Common myeloid progenitor, CD34-positive (primary cell): Measurements from ENCODE around the gene FBXW8.
"Not testable (repeated sequence)": the region's sequence is repeated elsewhere in the genome, so short reads cannot be mapped to it uniquely, and the experiment has no call there.

Source experiments
- CTCF ChIA-PET: fragments of 350-600 bp; sonication (Branson Sonifier 250); formaldehyde crosslinking; loops from one replicate; lab custom pipeline; 2021; ENCODE audit warnings: antibody characterized with exemption; lab: Charles Lee
- POLR2A ChIA-PET: fragments of 350-600 bp; sonication (Branson Sonifier 250); formaldehyde crosslinking; loops from one replicate; lab custom pipeline; 2021; ENCODE audit warnings: antibody characterized with exemption; lab: Charles Lee
- DNase-seq, 3 donors: peaks; one replicate each; pipeline versions ENCODE4 v3.0.0 to v3.0.0-alpha.2; 2013
- H3K27ac ChIP-seq, 2 experiments: 1 replicate in 1 of 2; 2 replicates in 1 of 2; pipeline ENCODE4 v1.7.0; 2013; ENCODE audit warnings: inconsistent platforms in 2 of 2, low read length in 2 of 2, mild to moderate bottlenecking in 2 of 2, low read depth in 1 of 2, moderate library complexity in 1 of 2; ENCODE audit not compliant: severe bottlenecking in 2 of 2, insufficient read depth in 1 of 2, poor library complexity in 1 of 2
- H3K27me3 ChIP-seq, 5 experiments: replicated peaks in 2 of 5; 1 replicate in 3 of 5; 2 replicates in 2 of 5; pipeline versions ENCODE4 v1.6.1 to v1.7.0; 2013; ENCODE audit warnings: low read length in 4 of 5, mild to moderate bottlenecking in 2 of 5, moderate library complexity in 2 of 5, inconsistent platforms in 1 of 5; ENCODE audit not compliant: insufficient read depth in 5 of 5, control insufficient read depth in 4 of 5
- H3K36me3 ChIP-seq, 4 experiments: 1 replicate in 2 of 4; 2 replicates in 2 of 4; pipeline versions ENCODE4 v1.6.1 to v1.7.0; 2013; ENCODE audit warnings: low read length in 3 of 4, control low read depth in 1 of 4, mild to moderate bottlenecking in 1 of 4; ENCODE audit not compliant: control insufficient read depth in 4 of 4, insufficient read depth in 4 of 4
- H3K4me1 ChIP-seq, 4 experiments: 1 replicate in 3 of 4; 2 replicates in 1 of 4; pipeline versions ENCODE4 v1.6.1 to v1.7.1; 2013; ENCODE audit warnings: low read length in 3 of 4, mild to moderate bottlenecking in 3 of 4, control low read depth in 1 of 4, inconsistent platforms in 1 of 4, moderate library complexity in 1 of 4; ENCODE audit not compliant: control insufficient read depth in 4 of 4, insufficient read depth in 4 of 4; ENCODE audit errors: control extremely low read depth in 1 of 4
- H3K4me3 ChIP-seq, 7 experiments: 1 replicate in 4 of 7; 2 replicates in 3 of 7; pipeline versions ENCODE4 v1.5.1 to v1.7.0; 2013; ENCODE audit warnings: mild to moderate bottlenecking in 7 of 7, low read length in 6 of 7, moderate library complexity in 6 of 7, inconsistent platforms in 2 of 7, low read depth in 2 of 7, control low read depth in 1 of 7; ENCODE audit not compliant: insufficient read depth in 4 of 7, control insufficient read depth in 1 of 7; ENCODE audit errors: extremely low read depth in 1 of 7
- H3K9me3 ChIP-seq, 5 experiments: 1 replicate in 4 of 5; 2 replicates in 1 of 5; pipeline versions ENCODE4 v1.6.1 to v1.7.1; 2013; ENCODE audit warnings: low read length in 4 of 5, mild to moderate bottlenecking in 2 of 5, inconsistent platforms in 1 of 5, low read depth in 1 of 5, moderate library complexity in 1 of 5; ENCODE audit not compliant: control insufficient read depth in 4 of 5, insufficient read depth in 2 of 5; ENCODE audit errors: control extremely low read depth in 1 of 5
- WGBS: methylation state at CpG from one replicate; pipeline ENCODE4 v1.1.5; 2013; ENCODE audit not compliant: insufficient coverage; 5-methylcytosine and 5-hydroxymethylcytosine counted together

FBXW8 gene

DNA sequence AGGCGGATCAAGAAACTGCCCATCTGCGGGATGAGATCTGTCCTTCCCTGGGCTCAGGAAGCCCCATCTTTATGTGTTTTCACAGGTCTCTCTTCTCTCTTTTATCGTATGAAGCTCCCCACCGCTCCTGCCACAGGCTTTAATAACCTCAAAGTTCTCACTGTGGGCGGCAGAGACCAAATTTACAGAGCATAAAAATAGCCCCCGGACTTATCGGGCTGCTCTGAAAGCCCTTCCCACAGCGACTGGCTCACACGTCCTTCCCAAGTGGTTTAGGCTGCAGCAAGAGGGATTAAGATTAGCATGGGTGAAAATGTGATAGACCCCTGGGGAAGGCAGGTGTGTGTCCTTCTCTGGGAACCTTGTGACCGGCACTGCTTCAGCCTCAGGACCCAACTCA lies 140.6 kb downstream of the FBXW8 start:
- Histone ChIP-seq H3K4me3 (no peak overlapping the region), H3K9me3 (no peaks in the 10 kb centered on the region), H3K4me1 (peaks cover 0 to 65% (median 12%) of the 10 kb centered on the region in 4 experiments), H3K27me3 (no peaks in the 10 kb centered on the region), H3K27ac (no peak overlapping the region), H3K36me3 (peaks cover 0 to 86% (median 0%) of the 10 kb centered on the region in 4 experiments)
- WGBS = 92% methylated on average over 7 of the region's 10 CpGs
- CTCF ChIA-PET = no interaction called here
- POLR2A ChIA-PET = no interaction called here
- DNase-seq = no peak

DNA sequence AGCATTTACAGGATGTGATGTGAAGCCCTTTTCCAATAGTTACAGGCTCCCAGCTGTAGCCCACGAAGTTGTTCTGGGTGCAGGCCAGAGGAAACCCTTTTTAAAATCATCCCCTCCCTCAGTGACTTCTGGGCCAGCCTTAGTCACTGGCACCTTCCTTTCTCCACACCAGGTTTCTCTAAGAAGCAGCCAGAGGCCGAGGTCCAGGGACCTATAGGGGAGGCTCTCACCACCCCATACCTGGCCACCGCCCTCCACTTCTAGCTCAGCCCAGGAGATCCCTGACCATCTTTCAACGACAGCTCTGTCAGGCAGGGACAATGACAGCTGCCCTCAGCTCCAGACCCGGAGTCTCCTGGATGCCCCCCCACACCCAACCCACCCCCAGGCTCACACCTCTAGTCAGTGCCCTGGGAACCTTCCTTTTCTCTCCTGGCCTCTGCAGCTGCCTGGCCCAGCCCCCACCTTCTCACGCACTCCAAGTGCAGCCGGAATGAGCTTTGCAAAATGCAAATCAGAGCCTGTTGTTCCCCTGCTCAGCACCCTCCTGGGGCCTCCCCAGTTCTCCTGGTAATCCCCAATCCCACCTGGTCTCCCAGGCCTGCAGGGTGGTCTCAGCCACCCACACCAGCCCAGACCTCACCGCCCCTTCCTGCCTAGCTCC lies 141.8 kb downstream of the FBXW8 start:
- no peak for DNase-seq
- Histone ChIP-seq H3K4me1 (peaks cover 0 to 59% (median 11%) of the 10 kb centered on the region in 4 experiments), H3K4me3 (no peak overlapping the region), H3K36me3 (peaks cover 0 to 84% (median 0%) of the 10 kb centered on the region in 4 experiments), H3K27me3 (no peaks in the 10 kb centered on the region), H3K27ac (no peak overlapping the region), H3K9me3 (no peaks in the 10 kb centered on the region)
- ChIA-PET CTCF (interaction anchor here (1.0 to 1.3 kb wide), 3 partner anchors 8 to 10 kb away, joined by 3 to 8 read pairs (median 3); no protein-coding TSS in a partner anchor), POLR2A (interaction anchor here (1.0 kb wide), 1 partner anchor 14 kb away, joined by 4 read pairs; no protein-coding TSS in a partner anchor)
- 79% methylated on average over 8 of the region's 8 CpGs for WGBS

DNA sequence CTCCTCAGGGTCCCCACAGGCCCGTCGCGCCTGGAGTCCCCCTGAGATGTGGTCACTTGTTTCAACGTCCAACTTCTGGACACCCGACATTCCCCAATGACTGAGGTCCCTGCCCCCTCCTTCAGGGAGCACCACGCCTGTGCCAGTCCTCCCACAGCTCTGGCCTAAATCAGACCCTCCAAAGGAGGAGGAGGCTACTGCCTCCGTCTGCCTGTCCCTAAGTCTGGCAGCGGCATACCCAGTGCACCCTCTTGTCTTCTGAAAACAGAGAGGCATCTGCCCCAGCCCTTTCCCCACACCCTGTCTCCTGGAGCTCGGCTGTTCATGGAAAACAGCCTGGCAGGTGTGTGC lies 142.3 kb downstream of the FBXW8 start:
- H3K36me3 ChIP-seq = peaks cover 0 to 81% (median 0%) of the 10 kb centered on the region in 4 experiments
- no peak overlapping the region for H3K27ac ChIP-seq
- 86% methylated on average over 6 of the region's 9 CpGs for WGBS
- ChIA-PET CTCF (interaction anchor here (1.0 to 1.3 kb wide), 3 partner anchors 9 to 10 kb away, joined by 3 to 8 read pairs (median 3); no protein-coding TSS in a partner anchor), POLR2A (interaction anchor here (1.0 kb wide), 1 partner anchor 14 kb away, joined by 4 read pairs; no protein-coding TSS in a partner anchor)
- H3K4me1 ChIP-seq = peaks cover 0 to 59% (median 10%) of the 10 kb centered on the region in 4 experiments
- no peak overlapping the region for H3K4me3 ChIP-seq
- no peaks in the 10 kb centered on the region for H3K9me3 ChIP-seq
- no peaks in the 10 kb centered on the region for H3K27me3 ChIP-seq
- DNase-seq = no peak

DNA sequence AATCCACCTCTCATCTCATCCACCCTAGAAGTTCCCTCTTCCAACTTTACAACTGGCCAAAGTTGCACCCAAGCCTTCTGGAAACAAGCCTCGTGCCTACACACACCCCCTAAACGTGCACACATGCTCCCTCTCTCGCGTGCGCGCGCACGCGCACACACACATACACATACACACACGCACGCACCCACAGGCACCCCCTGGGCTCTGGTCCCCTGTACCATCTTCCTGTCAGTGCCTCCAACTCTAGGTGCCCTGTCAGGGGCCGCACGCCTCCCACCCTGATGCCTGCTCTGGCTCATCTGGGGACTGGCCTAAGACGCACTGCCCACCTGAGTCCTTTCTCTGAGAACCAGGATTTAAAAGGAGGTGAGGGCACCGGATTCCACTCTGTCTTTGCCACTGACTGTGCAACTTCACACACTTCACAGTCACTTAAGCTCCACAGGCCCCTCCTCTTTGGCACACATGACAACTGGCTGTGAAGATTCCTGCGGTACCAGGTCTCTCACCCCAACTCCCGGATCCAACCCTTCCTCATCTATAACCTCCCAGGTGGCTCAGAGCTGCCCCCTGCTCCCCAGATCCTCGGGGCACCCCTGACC lies 142.9 kb downstream of the FBXW8 start:
- Histone ChIP-seq H3K27me3 (no peaks in the 10 kb centered on the region), H3K9me3 (no peaks in the 10 kb centered on the region), H3K4me1 (peaks cover 0 to 61% (median 5%) of the 10 kb centered on the region in 4 experiments), H3K27ac (no peak overlapping the region), H3K36me3 (peaks cover 0 to 76% (median 0%) of the 10 kb centered on the region in 4 experiments), H3K4me3 (no peak overlapping the region)
- ChIA-PET POLR2A (no interaction called here), CTCF (interaction anchor here (1.3 to 1.5 kb wide), 2 partner anchors 8 to 9 kb away, joined by 6 to 8 read pairs; no protein-coding TSS in a partner anchor)
- 82% methylated on average over 13 of the region's 18 CpGs for WGBS
- DNase-seq = no peak

DNA sequence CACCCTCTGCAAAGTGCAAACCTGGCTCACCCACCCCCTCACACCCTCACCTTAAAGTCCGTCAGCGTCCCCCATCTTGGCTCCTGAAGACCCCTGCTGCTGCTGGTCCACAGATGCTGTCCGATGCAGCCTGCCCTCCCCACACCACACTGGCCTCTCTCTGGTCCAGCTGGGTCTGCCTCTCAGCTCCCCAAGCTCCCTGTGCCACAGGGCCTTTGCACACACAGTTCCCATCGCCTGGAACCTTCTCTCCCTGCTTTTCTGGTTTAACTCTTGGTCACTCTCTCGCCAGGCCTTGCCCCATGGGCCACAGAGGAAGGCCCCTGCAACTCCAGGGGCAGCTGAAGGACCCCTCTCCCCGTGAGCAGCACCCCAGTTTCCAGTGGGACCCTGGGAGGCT lies 143.5 kb downstream of the FBXW8 start:
- Histone ChIP-seq H3K9me3 (no peaks in the 10 kb centered on the region), H3K4me3 (no peak overlapping the region), H3K4me1 (peaks cover 0 to 65% (median 5%) of the 10 kb centered on the region in 4 experiments), H3K36me3 (peaks cover 0 to 76% (median 0%) of the 10 kb centered on the region in 4 experiments), H3K27me3 (no peaks in the 10 kb centered on the region), H3K27ac (no peak overlapping the region)
- ChIA-PET CTCF (interaction anchor here (1.5 kb wide), 1 partner anchor 9 kb away, joined by 6 read pairs; no protein-coding TSS in a partner anchor), POLR2A (no interaction called here)
- no peak for DNase-seq
- WGBS = 99% methylated on average over 6 of the region's 6 CpGs

DNA sequence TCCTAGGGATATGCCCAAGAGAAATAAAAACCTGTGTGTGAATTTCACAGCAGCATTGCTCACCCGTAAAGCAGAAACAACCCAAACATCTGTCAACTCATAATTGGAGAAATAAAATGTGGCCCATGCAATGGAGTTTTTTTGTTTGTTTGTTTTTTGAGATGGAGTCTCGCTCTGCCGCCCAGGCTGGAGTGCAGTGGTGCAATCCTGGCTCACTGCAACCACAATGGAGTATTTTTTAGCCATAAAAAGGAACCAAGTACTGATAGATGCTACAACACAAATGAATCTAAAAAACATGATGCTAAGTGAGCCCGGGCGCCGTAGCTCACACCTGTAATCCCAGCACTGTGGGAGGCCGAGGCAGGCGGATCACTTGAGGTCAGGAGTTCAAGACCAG lies 146.9 kb downstream of the FBXW8 start:
- H3K27ac ChIP-seq, H3K27me3 ChIP-seq, H3K9me3 ChIP-seq, DNase-seq, H3K4me3 ChIP-seq: not testable (repeated sequence)
- WGBS = 93% methylated on average over 4 of the region's 8 CpGs
- POLR2A ChIA-PET = interaction anchor here (0.6 to 1.1 kb wide), 2 partner anchors 12 to 28 kb away, joined by 3 to 4 read pairs; no protein-coding TSS in a partner anchor
- Histone ChIP-seq H3K36me3 (peaks cover 0 to 79% (median 0%) of the 10 kb centered on the region in 4 experiments), H3K4me1 (peaks cover 3 to 69% (median 14%) of the 10 kb centered on the region in 4 experiments)
- CTCF ChIA-PET = interaction anchor here (0.7 to 1.5 kb wide), 2 partner anchors 31 to 57 kb away, joined by 3 to 4 read pairs; no protein-coding TSS in a partner anchor
